GDM1 (cell line): ENCODE results near the gene ACOX3.

Source experiments
- DNase-seq: peaks from one replicate; lab custom pipeline; 2025; lab: John Stamatoyannopoulos, UW

ACOX3 gene

DNA sequence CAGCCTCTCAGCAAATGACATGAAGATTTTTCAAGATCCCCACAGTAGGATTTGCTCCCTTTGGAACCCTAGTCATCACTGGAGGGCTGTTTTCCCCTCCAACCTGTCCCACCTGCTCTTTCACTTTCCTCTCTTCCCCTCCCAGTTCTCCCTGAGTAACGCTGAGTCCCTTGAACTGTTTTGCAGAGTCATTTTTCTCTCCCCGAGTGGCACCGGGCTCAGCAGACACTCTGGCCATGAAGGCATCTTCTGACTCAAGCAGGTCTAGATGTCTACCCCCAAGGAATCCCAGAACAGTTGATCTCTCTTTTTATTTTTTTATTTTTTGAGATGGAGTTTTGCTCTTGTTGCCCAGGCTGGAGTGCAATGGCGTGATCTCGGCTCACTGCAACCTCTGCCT is 118.8 kb downstream of the ACOX3 start:
- DNase-seq: no peak

GRCh38 chr4:8321220-8321619 is 119.3 kb downstream of the ACOX3 start:
- no peak for DNase-seq

- no peak for DNase-seq
Observed at GRCh38 chr4:8320386-8320750, 120.2 kb downstream of the ACOX3 start.

DNA sequence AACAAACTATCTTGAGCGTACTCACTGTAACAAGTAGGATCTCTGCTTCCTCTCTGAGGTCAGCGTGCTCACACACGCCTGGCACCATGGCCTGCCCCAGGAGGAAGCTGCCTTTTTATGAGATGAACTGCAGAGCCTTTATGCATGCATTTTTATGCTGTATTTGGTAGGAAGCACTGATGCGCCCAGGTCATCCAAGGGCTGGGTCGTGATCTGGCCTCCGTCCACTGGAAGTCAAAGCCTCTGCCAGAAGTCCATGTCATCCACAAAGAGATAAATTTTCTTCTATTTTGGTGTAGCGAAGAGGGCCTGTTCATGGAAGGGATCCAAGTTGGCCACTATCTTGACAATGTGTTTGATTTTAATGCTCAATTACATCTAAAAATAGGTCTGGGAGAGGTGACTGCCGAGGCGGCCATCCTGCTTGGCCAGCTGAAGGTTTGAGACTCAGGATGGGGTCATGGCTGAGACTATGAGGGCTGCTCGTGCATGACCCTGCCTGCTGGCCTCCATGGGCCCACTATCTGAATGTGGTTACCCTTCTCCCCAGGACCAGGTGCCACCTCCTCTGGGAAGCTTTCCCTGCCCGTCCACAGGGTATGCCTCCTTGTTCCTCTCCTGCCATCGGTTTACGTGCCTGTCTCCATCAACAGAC is 120.7 kb downstream of the ACOX3 start:
- peak; percentile 68 for DNase-seq

- DNase-seq: no peak
Observed at GRCh38 chr4:8319061-8319460, 121.5 kb downstream of the ACOX3 start.

GRCh38 chr4:8318509-8318908 is 122.0 kb downstream of the ACOX3 start:
- DNase-seq: no peak

- no peak for DNase-seq
Observed at GRCh38 chr4:8317474-8317873, 123.0 kb downstream of the ACOX3 start.

- DNase-seq: no peak
Observed at GRCh38 chr4:8316911-8317351, 123.6 kb downstream of the ACOX3 start.
